ENCODE measurements around the gene CYP26B1. TPM values are rescaled to one million over a fixed set of nuclear protein-coding genes. Genes with fewer than 3 reads are reported as not detected.
A peak's percentile ranks its signal among the peaks of the same experiment; 100 is the strongest.

Gene CYP26B1
- total RNA-seq, 1 experiment from 2014 or later: 0.20 TPM

DNA sequence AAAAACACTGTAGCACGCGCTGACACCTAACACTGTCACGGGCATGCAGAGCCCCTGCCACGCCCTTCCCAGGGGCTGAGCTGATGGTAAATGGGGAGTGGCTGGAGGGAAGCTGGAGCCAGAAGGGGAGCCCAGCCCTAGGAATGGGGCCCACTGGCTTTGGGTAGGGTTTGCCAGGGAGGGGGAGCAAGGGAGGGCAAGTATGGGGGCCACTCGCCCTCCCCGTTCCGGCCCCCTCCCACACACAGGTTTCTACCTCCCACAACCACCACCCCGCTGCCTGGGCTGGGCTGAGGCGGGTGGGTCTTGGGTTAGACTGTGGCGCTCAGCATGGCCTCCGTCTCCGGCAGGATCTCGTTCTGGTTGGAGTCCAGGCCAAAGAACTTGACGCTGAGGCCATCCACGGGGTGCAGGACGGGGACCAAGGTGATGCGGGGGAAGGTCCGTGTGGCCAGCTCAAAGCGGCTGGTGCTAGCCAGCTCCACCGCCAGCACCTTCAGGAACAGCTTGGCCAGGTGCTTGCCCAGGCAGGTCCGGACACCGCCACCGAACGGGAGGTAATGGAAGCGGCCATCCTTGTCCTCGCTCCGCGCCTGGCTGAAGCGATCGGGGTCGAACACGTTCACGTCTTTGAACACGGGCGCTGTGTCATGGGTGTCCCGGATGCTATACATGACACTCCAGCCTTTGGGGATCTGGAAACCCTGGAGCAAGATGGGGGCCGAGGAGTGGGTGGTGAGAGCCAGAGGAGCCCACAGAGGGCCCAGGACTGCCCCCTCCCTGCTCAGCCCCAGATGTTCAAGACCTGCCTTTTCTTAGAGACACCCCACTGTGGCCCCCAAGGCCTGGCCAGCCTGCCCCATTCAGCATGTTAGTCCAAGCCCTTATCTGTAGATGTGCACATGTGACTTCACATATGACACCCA, 15.5 kb downstream of the CYP26B1 start:
- WGBS (ENCODE audit: extremely low coverage, insufficient read length, low lambda C conversion rate): no CpG with 5 or more reads among the region's 37 CpGs
- no peaks in the 10 kb centered on the region for H4K20me1 ChIP-seq (ENCODE audit: control insufficient read depth, insufficient read depth, insufficient read length)
- no peaks in the 10 kb centered on the region for H3K36me3 Mint-ChIP-seq (ENCODE audit: insufficient read depth in 1 of 3, low read depth in 3 of 3)

More for the DNA sequence above, 15.5 kb downstream of the CYP26B1 start:
- Histone ChIP-seq H3K27ac (ENCODE audit: insufficient read length, low read depth, low read length) (no peak overlapping the region), H4K8ac (replicated peaks; ENCODE audit: insufficient read length, low read depth, low read length) (no peak overlapping the region), H3K27me3 (ENCODE audit: insufficient read depth, low read length) (no peaks in the 10 kb centered on the region), H3K4me1 (ENCODE audit: insufficient read depth, low read length) (no peaks in the 10 kb centered on the region; the same call in 1 of the 2 replicates), H2AK5ac (ENCODE audit: insufficient read length, low read length) (no peak overlapping the region), H3K18ac (ENCODE audit: insufficient read length, low read depth, low read length) (no peak overlapping the region), H2BK5ac (ENCODE audit: insufficient read length, low read length) (no peak overlapping the region), H2AFZ (ENCODE audit: low read length) (no peak overlapping the region), H2BK15ac (ENCODE audit: low read depth, low read length) (no peak overlapping the region), H3K14ac (ENCODE audit: insufficient read depth, low read length) (no peak overlapping the region), H3K23me2 (ENCODE audit: insufficient read length, low read depth, low read length, poor library complexity, severe bottlenecking) (no peaks in the 10 kb centered on the region), H3K56ac (ENCODE audit: insufficient read length, low read depth, low read length) (no peak overlapping the region), H3K23ac (ENCODE audit: insufficient read length, low read depth, low read length) (no peak overlapping the region), H3K9ac (ENCODE audit: extremely low read depth, insufficient read length, low read length) (no peak overlapping the region), H3K4ac (ENCODE audit: low read depth, low read length) (no peak overlapping the region; the same call in 1 of the 2 replicates), H2BK120ac (ENCODE audit: low read depth, low read length, poor library complexity, severe bottlenecking) (no peak overlapping the region), H3K4me2 (ENCODE audit: insufficient read depth, insufficient read length, low read length) (no peak overlapping the region), H4K5ac (ENCODE audit: insufficient read length, low read depth, low read length) (no peak overlapping the region), H2BK12ac (ENCODE audit: insufficient read length, low read depth, low read length) (no peak overlapping the region), H3T11ph (ENCODE audit: low read length) (no peak overlapping the region), H3K9me3 (ENCODE audit: control insufficient read depth, low read depth, low read length) (no peaks in the 10 kb centered on the region), H3K79me1 (ENCODE audit: insufficient read depth, low read depth, low read length, poor library complexity, severe bottlenecking) (no peaks in the 10 kb centered on the region), H4K91ac (ENCODE audit: insufficient read length, low read depth, low read length) (no peak overlapping the region), H2BK20ac (ENCODE audit: low read depth, low read length, poor library complexity, severe bottlenecking) (no peak overlapping the region), H3K79me2 (ENCODE audit: insufficient read depth, low read length) (no peaks in the 10 kb centered on the region)
- Mint-ChIP-seq H3K9me3 (no peaks in the 10 kb centered on the region; a peak in 2 of 5 replicates), H3K4me1 (peaks cover 20 to 33% of the 10 kb centered on the region in 2 experiments), H3K27ac (no peak overlapping the region), H3K4me3 (no peak overlapping the region), H3K27me3 (ENCODE audit: low read depth) (peaks cover 9% of the 10 kb centered on the region)
- peak; percentile 24 for DNase-seq
- TF ChIP-seq, protein P1, sequence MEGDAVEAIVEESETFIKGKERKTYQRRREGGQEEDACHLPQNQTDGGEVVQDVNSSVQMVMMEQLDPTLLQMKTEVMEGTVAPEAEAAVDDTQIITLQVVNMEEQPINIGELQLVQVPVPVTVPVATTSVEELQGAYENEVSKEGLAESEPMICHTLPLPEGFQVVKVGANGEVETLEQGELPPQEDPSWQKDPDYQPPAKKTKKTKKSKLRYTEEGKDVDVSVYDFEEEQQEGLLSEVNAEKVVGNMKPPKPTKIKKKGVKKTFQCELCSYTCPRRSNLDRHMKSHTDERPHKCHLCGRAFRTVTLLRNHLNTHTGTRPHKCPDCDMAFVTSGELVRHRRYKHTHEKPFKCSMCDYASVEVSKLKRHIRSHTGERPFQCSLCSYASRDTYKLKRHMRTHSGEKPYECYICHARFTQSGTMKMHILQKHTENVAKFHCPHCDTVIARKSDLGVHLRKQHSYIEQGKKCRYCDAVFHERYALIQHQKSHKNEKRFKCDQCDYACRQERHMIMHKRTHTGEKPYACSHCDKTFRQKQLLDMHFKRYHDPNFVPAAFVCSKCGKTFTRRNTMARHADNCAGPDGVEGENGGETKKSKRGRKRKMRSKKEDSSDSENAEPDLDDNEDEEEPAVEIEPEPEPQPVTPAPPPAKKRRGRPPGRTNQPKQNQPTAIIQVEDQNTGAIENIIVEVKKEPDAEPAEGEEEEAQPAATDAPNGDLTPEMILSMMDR (conservative IDR thresholded peaks at IDR 0.05): no peak
